Activated CD4-positive, alpha-beta memory T cell treated with anti-CD3 and anti-CD28 coated beads for 36 hours (primary cell): ENCODE results near the gene PSAP. TPM values are rescaled to one million over a fixed set of nuclear protein-coding genes. Genes with fewer than 3 reads are reported as not detected.

Experiments used
- CTCF ChIA-PET: fragments of 350-600 bp; sonication (Branson Sonifier 250); formaldehyde crosslinking; loops from one replicate; lab custom pipeline; 2021; ENCODE audit warnings: antibody characterized with exemption, inconsistent platforms; lab: Charles Lee
- POLR2A ChIA-PET: fragments of 350-600 bp; sonication (Branson Sonifier 250); formaldehyde crosslinking; loops from one replicate; lab custom pipeline; 2021; ENCODE audit warnings: antibody characterized with exemption; lab: Charles Lee
- DNase-seq: peaks from one replicate; pipeline ENCODE4 v3.0.0-alpha.2; 2020
- H3K27ac Mint-ChIP-seq: one replicate; pipeline ENCODE4 v1.8.0; 2021; ENCODE audit warnings: mixed read lengths
- H3K27me3 Mint-ChIP-seq: one replicate; pipeline ENCODE4 v1.8.0; 2021; ENCODE audit warnings: mixed read lengths
- H3K36me3 Mint-ChIP-seq: one replicate; pipeline ENCODE4 v1.8.0; 2021; ENCODE audit warnings: mixed read lengths
- H3K4me1 Mint-ChIP-seq: one replicate; pipeline ENCODE4 v1.8.0; 2021; ENCODE audit warnings: low read depth, mixed read lengths
- H3K4me3 Mint-ChIP-seq: one replicate; pipeline ENCODE4 v1.8.0; 2021; ENCODE audit warnings: mild to moderate bottlenecking, mixed read lengths
- H3K9me3 Mint-ChIP-seq: one replicate; pipeline ENCODE4 v1.8.0; 2021; ENCODE audit warnings: mixed read lengths
- intact Hi-C: fragments of 100-400 bp; cut with micrococcal nuclease; formaldehyde crosslinking; loops from one replicate; pipeline ENCODE4 v1.15.1; 2023
- total RNA-seq, 2 experiments: library from RNA; stranded (reverse); gene quantifications; one replicate each; pipeline ENCODE4 v1.2.3, GENCODE V29; 2021

The PSAP gene
- total RNA-seq, 2 experiments from 2014 or later: 137 to 144 TPM

GRCh38 chr10:71811351-71811750 lies 39.7 kb downstream of the PSAP start:
- Mint-ChIP-seq H3K9me3 (no peaks in the 10 kb centered on the region), H3K36me3 (peaks cover 2% of the 10 kb centered on the region), H3K27ac (no peak overlapping the region), H3K4me3 (no peak overlapping the region), H3K27me3 (no peaks in the 10 kb centered on the region), H3K4me1 (no peaks in the 10 kb centered on the region)
- intact Hi-C loops: loop anchor here (5.0 to 10.0 kb wide), 3 partner anchors 114 to 429 kb away; no protein-coding TSS in a partner anchor
- ChIA-PET CTCF (interaction anchor here (0.5 to 3.9 kb wide), 25 partner anchors 10 to 496 kb away, joined by 3 to 28 read pairs (median 4); partner anchors contain the start of genes SLC29A3 and VSIR), POLR2A (no interaction called here)
- DNase-seq: no peak

- POLR2A ChIA-PET: no interaction called here
- DNase-seq: no peak
- Mint-ChIP-seq H3K27ac (no peak overlapping the region), H3K9me3 (no peaks in the 10 kb centered on the region), H3K4me1 (no peaks in the 10 kb centered on the region), H3K36me3 (peaks cover 2% of the 10 kb centered on the region), H3K27me3 (no peaks in the 10 kb centered on the region), H3K4me3 (no peak overlapping the region)
- CTCF ChIA-PET: interaction anchor here (1.8 to 3.9 kb wide), 6 partner anchors 9 to 491 kb away, joined by 7 to 28 read pairs (median 10); partner anchors contain the start of genes SLC29A3 and VSIR
- intact Hi-C loops: loop anchor here (5.0 to 10.0 kb wide), 3 partner anchors 113 to 428 kb away; no protein-coding TSS in a partner anchor
Measured at GRCh38 chr10:71810048-71810750, 40.9 kb downstream of the PSAP start.

DNA sequence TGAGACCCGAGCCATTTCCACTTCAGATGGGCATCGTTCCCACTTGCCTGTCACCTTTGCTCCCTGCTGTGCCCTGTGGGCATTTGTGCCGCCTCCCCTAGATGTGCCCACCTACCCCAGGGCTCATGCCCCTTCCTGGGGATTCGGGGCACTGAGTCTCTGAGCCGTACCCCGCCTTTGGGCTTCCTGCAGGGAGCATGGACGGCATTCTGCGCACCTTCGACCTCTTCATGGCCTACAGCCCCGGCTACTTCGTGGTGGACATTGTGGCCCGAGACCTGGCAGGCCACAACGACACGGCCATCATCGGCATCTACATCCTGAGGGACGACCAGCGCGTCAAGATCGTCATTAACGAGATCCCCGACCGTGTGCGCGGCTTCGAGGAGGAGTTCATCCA lies 41.4 kb downstream of the PSAP start:
- intact Hi-C loops: loop anchor here (5.0 to 10.0 kb wide), 3 partner anchors 112 to 427 kb away; no protein-coding TSS in a partner anchor
- Mint-ChIP-seq H3K4me1 (no peaks in the 10 kb centered on the region), H3K27me3 (no peaks in the 10 kb centered on the region), H3K4me3 (no peak overlapping the region), H3K27ac (no peak overlapping the region), H3K36me3 (peaks cover 2% of the 10 kb centered on the region), H3K9me3 (no peaks in the 10 kb centered on the region)
- POLR2A ChIA-PET: no interaction called here
- no peak for DNase-seq
- CTCF ChIA-PET: no interaction called here

DNA sequence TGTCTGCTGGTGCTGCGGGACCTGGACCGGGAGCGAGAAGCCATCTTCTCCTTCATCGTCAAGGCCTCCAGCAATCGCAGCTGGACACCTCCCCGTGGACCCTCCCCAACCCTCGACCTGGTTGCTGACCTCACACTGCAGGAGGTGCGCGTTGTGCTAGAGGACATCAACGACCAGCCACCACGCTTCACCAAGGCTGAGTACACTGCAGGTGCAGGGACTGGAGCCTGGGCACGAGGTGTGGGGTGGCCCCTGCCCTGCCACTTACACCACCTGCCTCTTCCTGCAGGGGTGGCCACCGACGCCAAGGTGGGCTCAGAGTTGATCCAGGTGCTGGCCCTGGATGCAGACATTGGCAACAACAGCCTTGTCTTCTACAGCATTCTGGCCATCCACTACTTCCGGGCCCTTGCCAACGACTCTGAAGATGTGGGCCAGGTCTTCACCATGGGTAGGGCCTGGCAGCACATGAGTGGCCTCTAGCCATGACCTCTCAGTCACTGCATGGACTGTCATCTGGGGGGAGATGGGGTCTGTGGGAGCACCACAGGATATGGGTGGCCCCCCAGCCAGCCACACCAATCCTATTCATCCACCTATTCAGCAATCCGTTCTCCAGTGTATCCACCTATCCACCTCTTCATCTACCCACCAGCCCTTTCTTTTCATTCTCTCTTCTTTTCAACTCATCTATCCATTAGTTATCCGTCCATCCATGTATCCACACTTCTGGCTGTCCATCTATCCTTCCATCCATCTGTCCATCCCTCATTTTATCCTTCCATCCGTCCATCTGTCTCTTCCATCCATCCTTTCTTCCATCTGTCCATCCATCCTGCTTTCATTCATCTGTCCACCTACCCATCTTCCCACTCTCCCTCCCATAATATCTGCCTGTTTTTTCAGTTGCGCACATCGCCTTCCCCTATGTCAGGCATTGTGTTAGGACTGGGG lies 43.2 kb downstream of the PSAP start:
- H3K4me1 Mint-ChIP-seq: no peaks in the 10 kb centered on the region
- H3K4me3 Mint-ChIP-seq: no peak overlapping the region
- no peak for DNase-seq
- no peak overlapping the region for H3K27ac Mint-ChIP-seq
- CTCF ChIA-PET: no interaction called here
- POLR2A ChIA-PET: no interaction called here
- no peaks in the 10 kb centered on the region for H3K9me3 Mint-ChIP-seq
- no peaks in the 10 kb centered on the region for H3K27me3 Mint-ChIP-seq
- intact Hi-C loops: no loop called here
- H3K36me3 Mint-ChIP-seq: no peaks in the 10 kb centered on the region

DNA sequence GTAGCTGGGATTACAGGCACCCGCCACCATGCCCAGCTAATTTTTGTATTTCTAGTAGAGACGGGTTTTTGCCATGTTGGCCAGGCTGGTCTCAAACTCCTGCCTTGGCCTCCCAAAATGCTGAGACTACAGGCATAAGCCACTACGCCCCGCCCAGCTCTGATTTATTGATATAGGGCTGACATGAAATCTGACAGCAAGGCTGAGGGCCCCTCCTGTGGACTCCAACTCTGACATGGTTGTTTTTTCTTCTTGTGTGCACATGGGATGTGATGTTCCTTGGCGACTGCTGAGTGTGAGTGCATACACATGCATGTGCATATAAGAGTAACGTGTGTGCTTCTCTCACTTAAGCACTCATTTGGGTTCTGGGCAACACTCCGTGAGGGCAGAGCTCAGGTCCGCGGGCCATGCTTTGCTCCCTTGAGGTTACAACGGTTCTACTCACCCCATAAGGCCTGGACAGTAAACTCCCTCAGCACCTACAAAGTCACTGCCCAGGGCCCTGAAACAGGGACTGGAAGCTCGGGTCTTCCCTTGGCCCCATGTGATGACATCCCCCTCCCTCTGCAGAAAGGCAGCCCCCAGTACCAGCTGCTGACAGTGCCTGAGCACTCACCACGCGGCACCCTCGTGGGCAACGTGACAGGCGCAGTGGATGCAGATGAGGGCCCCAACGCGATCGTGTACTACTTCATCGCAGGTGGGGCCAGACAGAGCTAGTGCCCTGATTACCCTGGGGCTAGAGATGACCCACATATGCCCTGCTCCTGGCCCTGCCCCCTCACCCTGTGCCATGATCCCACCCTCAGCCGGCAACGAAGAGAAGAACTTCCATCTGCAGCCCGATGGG lies 44.1 kb downstream of the PSAP start:
- no peak overlapping the region for H3K4me3 Mint-ChIP-seq
- H3K4me1 Mint-ChIP-seq: no peaks in the 10 kb centered on the region
- ChIA-PET CTCF (interaction anchor here (1.6 kb wide), 1 partner anchor 33 kb away, joined by 6 read pairs; the partner anchor contains the start of gene VSIR), POLR2A (no interaction called here)
- no peak overlapping the region for H3K27ac Mint-ChIP-seq
- H3K36me3 Mint-ChIP-seq: no peaks in the 10 kb centered on the region
- intact Hi-C loops: no loop called here
- H3K9me3 Mint-ChIP-seq: no peaks in the 10 kb centered on the region
- H3K27me3 Mint-ChIP-seq: no peaks in the 10 kb centered on the region
- no peak for DNase-seq

- no peak for DNase-seq
- ChIA-PET CTCF (interaction anchor here (1.4 to 1.6 kb wide), 2 partner anchors 32 to 422 kb away, joined by 4 to 6 read pairs; partner anchors contain the start of gene VSIR), POLR2A (no interaction called here)
- Mint-ChIP-seq H3K4me3 (no peak overlapping the region), H3K9me3 (no peaks in the 10 kb centered on the region), H3K27me3 (no peaks in the 10 kb centered on the region), H3K27ac (no peak overlapping the region), H3K36me3 (no peaks in the 10 kb centered on the region), H3K4me1 (no peaks in the 10 kb centered on the region)
- intact Hi-C loops: no loop called here
Measured at GRCh38 chr10:71805776-71806703, 45.0 kb downstream of the PSAP start.

DNA sequence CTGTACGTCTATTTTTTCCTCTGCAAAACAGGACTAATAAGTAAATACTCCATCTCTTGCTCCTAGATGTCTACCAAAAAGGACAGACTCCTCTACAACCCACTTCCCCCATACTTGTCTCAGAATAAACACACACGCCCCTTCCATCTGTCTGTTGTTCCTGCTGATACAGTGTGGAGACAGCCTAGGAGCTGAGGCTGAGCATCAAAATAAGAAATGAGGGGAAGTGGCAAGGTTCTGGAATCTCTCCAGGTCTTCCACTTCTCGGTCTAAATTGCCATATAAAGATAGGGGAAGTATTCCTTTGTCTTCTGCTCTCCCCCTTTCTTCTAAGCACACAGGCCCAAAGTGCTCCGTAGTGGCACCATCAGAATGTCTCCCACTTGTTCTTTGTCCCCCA lies 47.0 kb downstream of the PSAP start:
- no peak overlapping the region for H3K27ac Mint-ChIP-seq

GRCh38 chr10:71802715-71803488 lies 48.1 kb downstream of the PSAP start:
- no peaks in the 10 kb centered on the region for H3K27me3 Mint-ChIP-seq
- no peak overlapping the region for H3K4me3 Mint-ChIP-seq
- H3K4me1 Mint-ChIP-seq: no peaks in the 10 kb centered on the region
- no peaks in the 10 kb centered on the region for H3K9me3 Mint-ChIP-seq
- H3K36me3 Mint-ChIP-seq: no peaks in the 10 kb centered on the region
- ChIA-PET CTCF (no interaction called here), POLR2A (interaction anchor here (0.6 kb wide), 1 partner anchor 36 kb away, joined by 3 read pairs; no protein-coding TSS in a partner anchor)
- H3K27ac Mint-ChIP-seq: no peak overlapping the region
- intact Hi-C loops: no loop called here
- DNase-seq: no peak

More for the DNA sequence above, 47.0 kb downstream of the PSAP start:
- DNase-seq: no peak
- no peaks in the 10 kb centered on the region for H3K4me1 Mint-ChIP-seq
- no peaks in the 10 kb centered on the region for H3K9me3 Mint-ChIP-seq
- H3K36me3 Mint-ChIP-seq: no peaks in the 10 kb centered on the region
- H3K27me3 Mint-ChIP-seq: no peaks in the 10 kb centered on the region
- POLR2A ChIA-PET: no interaction called here
- no peak overlapping the region for H3K4me3 Mint-ChIP-seq
- intact Hi-C loops: no loop called here
- CTCF ChIA-PET: interaction anchor here (0.6 to 1.4 kb wide), 4 partner anchors 9 to 420 kb away, joined by 3 to 4 read pairs (median 4); no protein-coding TSS in a partner anchor

DNA sequence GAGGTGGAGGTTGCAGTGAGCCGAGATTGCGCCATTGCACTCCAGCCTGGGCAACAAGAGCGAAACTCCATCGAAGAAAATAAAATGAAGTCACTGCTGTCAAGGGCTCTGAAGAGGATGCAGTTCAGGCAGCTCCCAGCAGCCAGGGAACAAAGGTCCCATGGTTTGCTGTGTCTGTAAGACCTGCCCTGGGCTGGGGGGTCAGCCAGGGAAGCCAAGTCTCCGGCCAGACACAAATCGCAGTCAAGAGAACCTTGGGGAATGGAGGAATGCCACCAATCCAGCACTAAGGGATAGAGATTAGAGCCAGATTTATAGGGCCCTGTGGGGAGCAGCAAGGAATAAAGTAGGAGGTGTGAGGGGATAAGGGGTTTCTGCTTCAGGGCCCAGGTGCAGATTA lies 48.8 kb downstream of the PSAP start:
- no peak overlapping the region for H3K27ac Mint-ChIP-seq
- no peaks in the 10 kb centered on the region for H3K9me3 Mint-ChIP-seq
- no peak for DNase-seq
- ChIA-PET POLR2A (no interaction called here), CTCF (interaction anchor here (1.5 kb wide), 1 partner anchor 10 kb away, joined by 7 read pairs; no protein-coding TSS in a partner anchor)
- no peak overlapping the region for H3K4me3 Mint-ChIP-seq
- no peaks in the 10 kb centered on the region for H3K36me3 Mint-ChIP-seq
- no peaks in the 10 kb centered on the region for H3K27me3 Mint-ChIP-seq
- intact Hi-C loops: no loop called here
- H3K4me1 Mint-ChIP-seq: peaks cover 5% of the 10 kb centered on the region

GRCh38 chr10:71801361-71801760 lies 49.7 kb downstream of the PSAP start:
- Mint-ChIP-seq H3K36me3 (no peaks in the 10 kb centered on the region), H3K27ac (no peak overlapping the region), H3K4me3 (no peak overlapping the region), H3K9me3 (no peaks in the 10 kb centered on the region), H3K4me1 (peaks cover 8% of the 10 kb centered on the region), H3K27me3 (no peaks in the 10 kb centered on the region)
- no peak for DNase-seq
- ChIA-PET CTCF (interaction anchor here (1.5 kb wide), 1 partner anchor 10 kb away, joined by 7 read pairs; no protein-coding TSS in a partner anchor), POLR2A (no interaction called here)
- intact Hi-C loops: no loop called here
